Activated CD8-positive, alpha-beta memory T cell treated with anti-CD3 and anti-CD28 coated beads, Interleukin-2, amount 10 ng/mL, durations not matched to agents 7 days and 5 days (primary cell): ENCODE data around the gene ARL1. TPM values are rescaled to one million over a fixed set of nuclear protein-coding genes. Genes with fewer than 3 reads are reported as not detected.

ENCODE experiments used
- ATAC-seq: fragments of 150-1000 bp; cut with Tn5 transposase; one replicate; pipeline ENCODE4 v1.10.0; 2021; ENCODE audit warnings: moderate library complexity
- CTCF ChIA-PET: fragments of 350-600 bp; sonication (Branson Sonifier 250); formaldehyde crosslinking; loops from one replicate; lab custom pipeline; 2021; ENCODE audit warnings: antibody characterized with exemption; lab: Charles Lee
- DNase-seq: peaks from one replicate; pipeline ENCODE4 v3.0.0-alpha.2; 2020
- H3K27ac Mint-ChIP-seq: one replicate; pipeline ENCODE4 v1.8.0; 2021; ENCODE audit warnings: mild to moderate bottlenecking, mixed read lengths
- H3K27me3 Mint-ChIP-seq: one replicate; pipeline ENCODE4 v1.8.0; 2021; ENCODE audit warnings: mixed read lengths
- H3K36me3 Mint-ChIP-seq: one replicate; pipeline ENCODE4 v1.8.0; 2021; ENCODE audit warnings: mild to moderate bottlenecking, mixed read lengths
- H3K4me1 Mint-ChIP-seq: one replicate; pipeline ENCODE4 v1.8.0; 2021; ENCODE audit warnings: mixed read lengths
- H3K4me3 Mint-ChIP-seq: one replicate; pipeline ENCODE4 v1.8.0; 2021; ENCODE audit warnings: mild to moderate bottlenecking, moderate library complexity, mixed read lengths
- H3K9me3 Mint-ChIP-seq: one replicate; pipeline ENCODE4 v1.8.0; 2022; ENCODE audit warnings: low read depth, mixed read lengths
- total RNA-seq, 2 experiments: library from RNA; stranded (reverse); gene quantifications; one replicate each; pipeline ENCODE4 v1.2.3, GENCODE V29; 2021

The ARL1 gene
- total RNA-seq, 2 experiments from 2014 or later = 38.0 to 58.1 TPM

- peaks cover 5% of the 10 kb centered on the region for H3K4me1 Mint-ChIP-seq
- H3K27ac Mint-ChIP-seq = no peak overlapping the region
- peaks cover 47% of the 10 kb centered on the region for H3K36me3 Mint-ChIP-seq
- no peaks in the 10 kb centered on the region for H3K27me3 Mint-ChIP-seq
- ATAC-seq (no peak), DNase-seq (no peak)
- H3K9me3 Mint-ChIP-seq = no peaks in the 10 kb centered on the region
- CTCF ChIA-PET = no interaction called here
- no peak overlapping the region for H3K4me3 Mint-ChIP-seq
Measured at GRCh38 chr12:101379149-101379548, 28.4 kb downstream of the ARL1 start.

- H3K27me3 Mint-ChIP-seq = no peaks in the 10 kb centered on the region
- no peaks in the 10 kb centered on the region for H3K9me3 Mint-ChIP-seq
- CTCF ChIA-PET = no interaction called here
- H3K4me3 Mint-ChIP-seq = no peak overlapping the region
- peak overlapping the region; percentile 3 for H3K27ac Mint-ChIP-seq
- DNase-seq (no peak), ATAC-seq (no peak)
- peaks cover 5% of the 10 kb centered on the region for H3K4me1 Mint-ChIP-seq
- peaks cover 58% of the 10 kb centered on the region for H3K36me3 Mint-ChIP-seq
Measured at GRCh38 chr12:101375573-101375972, 32.0 kb downstream of the ARL1 start.

GRCh38 chr12:101372431-101372830 lies 35.1 kb downstream of the ARL1 start:
- CTCF ChIA-PET = no interaction called here
- no peak overlapping the region for H3K4me3 Mint-ChIP-seq

GRCh38 chr12:101368016-101368415 lies 39.6 kb downstream of the ARL1 start:
- no peak for ATAC-seq
- H3K4me1 Mint-ChIP-seq = peaks cover 14% of the 10 kb centered on the region
- H3K4me3 Mint-ChIP-seq = no peak overlapping the region
- no peak for DNase-seq
- no peaks in the 10 kb centered on the region for H3K27me3 Mint-ChIP-seq
- CTCF ChIA-PET = no interaction called here
- no peaks in the 10 kb centered on the region for H3K9me3 Mint-ChIP-seq
- H3K36me3 Mint-ChIP-seq = peaks cover 53% of the 10 kb centered on the region
- no peak overlapping the region for H3K27ac Mint-ChIP-seq

More at GRCh38 chr12:101372431-101372830, 35.1 kb downstream of the ARL1 start:
- no peak overlapping the region for H3K27ac Mint-ChIP-seq
- peaks cover 55% of the 10 kb centered on the region for H3K36me3 Mint-ChIP-seq
- peaks cover 10% of the 10 kb centered on the region for H3K4me1 Mint-ChIP-seq
- no peaks in the 10 kb centered on the region for H3K27me3 Mint-ChIP-seq
- no peak for ATAC-seq
- no peaks in the 10 kb centered on the region for H3K9me3 Mint-ChIP-seq
- no peak for DNase-seq

GRCh38 chr12:101361455-101361854 lies 46.1 kb downstream of the ARL1 start:
- peaks cover 47% of the 10 kb centered on the region for H3K36me3 Mint-ChIP-seq
- DNase-seq (no peak), ATAC-seq (no peak)
- no peaks in the 10 kb centered on the region for H3K27me3 Mint-ChIP-seq
- no peaks in the 10 kb centered on the region for H3K9me3 Mint-ChIP-seq
- no peak overlapping the region for H3K4me3 Mint-ChIP-seq
- CTCF ChIA-PET = interaction anchor here (1.4 kb wide), 1 partner anchor 37 kb away, joined by 4 read pairs; no protein-coding TSS in a partner anchor
- H3K27ac Mint-ChIP-seq = no peak overlapping the region
- peaks cover 6% of the 10 kb centered on the region for H3K4me1 Mint-ChIP-seq

- H3K4me1 Mint-ChIP-seq = no peaks in the 10 kb centered on the region
- no peak for ATAC-seq
- no peak overlapping the region for H3K4me3 Mint-ChIP-seq
- H3K27ac Mint-ChIP-seq = no peak overlapping the region
- no peak for DNase-seq
- H3K36me3 Mint-ChIP-seq = peaks cover 31% of the 10 kb centered on the region
- no peaks in the 10 kb centered on the region for H3K9me3 Mint-ChIP-seq
- CTCF ChIA-PET = no interaction called here
- H3K27me3 Mint-ChIP-seq = no peaks in the 10 kb centered on the region
Measured at GRCh38 chr12:101356794-101357193, 50.8 kb downstream of the ARL1 start.

GRCh38 chr12:101351682-101352081 lies 55.9 kb downstream of the ARL1 start:
- Mint-ChIP-seq H3K36me3 (peaks cover 40% of the 10 kb centered on the region), H3K4me1 (no peaks in the 10 kb centered on the region), H3K27me3 (no peaks in the 10 kb centered on the region), H3K9me3 (peaks cover 5% of the 10 kb centered on the region), H3K27ac (no peak overlapping the region), H3K4me3 (no peak overlapping the region)
- CTCF ChIA-PET = no interaction called here
- DNase-seq (no peak), ATAC-seq (no peak)

- CTCF ChIA-PET = no interaction called here
- no peak overlapping the region for H3K27ac Mint-ChIP-seq
- DNase-seq (no peak), ATAC-seq (no peak)
- no peaks in the 10 kb centered on the region for H3K4me1 Mint-ChIP-seq
- peaks cover 34% of the 10 kb centered on the region for H3K36me3 Mint-ChIP-seq
- no peak overlapping the region for H3K4me3 Mint-ChIP-seq
- H3K9me3 Mint-ChIP-seq = peaks cover under 1% of the 10 kb centered on the region
- H3K27me3 Mint-ChIP-seq = no peaks in the 10 kb centered on the region
Measured at GRCh38 chr12:101343893-101344292, 63.7 kb downstream of the ARL1 start.

Other genes starting within 250 kb of the ARL1 start
- gene SLC5A8, start 197.5 kb downstream of the ARL1 start, total RNA-seq = not detected
- gene UTP20, start 127.7 kb downstream of the ARL1 start, total RNA-seq = 10 to 100 TPM; 13.0 to 24.9 TPM
- gene SPIC, start 67.6 kb upstream of the ARL1 start, total RNA-seq = not detected
- gene MYBPC1, start 187.2 kb upstream of the ARL1 start, total RNA-seq = not detected